Neural cell (in vitro differentiated cells): Measurements from ENCODE around the gene MLX. TPM values are rescaled to one million over a fixed set of nuclear protein-coding genes. Genes with fewer than 3 reads are reported as not detected.

ENCODE experiments used
- H2AFZ ChIP-seq: fragments of 200-600, 300-800 bp; sonication (generic), shearing (Covaris generic); 2 replicates; pipeline ENCODE4 v1.6.0; 2014; ENCODE audit warnings: low read depth, mild to moderate bottlenecking, antibody characterized with exemption, low read length, moderate library complexity
- H3F3A ChIP-seq: fragments of 200-600 bp; shearing (Covaris generic); 2 replicates; pipeline ENCODE4 v1.6.1; 2016; ENCODE audit warnings: mild to moderate bottlenecking, moderate library complexity, mixed read lengths, antibody characterized with exemption, low read length; ENCODE audit not compliant: insufficient read depth, poor library complexity, severe bottlenecking
- H3K27ac ChIP-seq: fragments of 200-600, 300-800 bp; sonication (generic), shearing (Covaris generic); 2 replicates; pipeline ENCODE4 v1.5.1; 2014; ENCODE audit warnings: mild to moderate bottlenecking, low read length, moderate library complexity
- H3K27me3 ChIP-seq: fragments of 300-800, 200-600 bp; sonication (generic), shearing (Covaris generic); 2 replicates; pipeline ENCODE4 v1.6.0; 2014; ENCODE audit warnings: mild to moderate bottlenecking, low read depth, low read length, moderate library complexity; ENCODE audit not compliant: insufficient read depth
- H3K36me3 ChIP-seq: fragments of 300-800, 200-600 bp; sonication (generic), shearing (Covaris generic); 2 replicates; pipeline ENCODE4 v1.5.1; 2014; ENCODE audit warnings: mild to moderate bottlenecking, antibody characterized with exemption, low read length, moderate library complexity; ENCODE audit not compliant: insufficient read depth
- H3K4me2 ChIP-seq: fragments of 300-800, 200-600 bp; sonication (generic), shearing (Covaris generic); 2 replicates; pipeline ENCODE4 v1.6.0; 2014; ENCODE audit warnings: mild to moderate bottlenecking, low read length
- H3K4me3 ChIP-seq: fragments of 300-800, 200-600 bp; sonication (generic), shearing (Covaris generic); 2 replicates; pipeline ENCODE4 v1.5.1; 2014; ENCODE audit warnings: mild to moderate bottlenecking, low read length, moderate library complexity
- H3K79me2 ChIP-seq: fragments of 200-600 bp; shearing (Covaris generic); replicated peaks from 2 replicates; pipeline ENCODE4 v1.6.0; 2014; ENCODE audit warnings: mild to moderate bottlenecking, low read length, moderate library complexity; ENCODE audit not compliant: insufficient read depth
- H3K9ac ChIP-seq: fragments of 300-800, 200-600 bp; sonication (generic), shearing (Covaris generic); 2 replicates; pipeline ENCODE4 v1.6.1; 2016; ENCODE audit warnings: mild to moderate bottlenecking, low read length, mixed read lengths
- H3K9me2 ChIP-seq: fragments of 200-600 bp; shearing (Covaris generic); 2 replicates; pipeline ENCODE4 v1.6.1; 2016; ENCODE audit warnings: mild to moderate bottlenecking, low read length, mixed read lengths; ENCODE audit not compliant: insufficient read depth
- H3K9me3 ChIP-seq: fragments of 200-600, 300-800 bp; sonication (generic), shearing (Covaris generic); 2 replicates; pipeline ENCODE4 v1.6.1; 2016; ENCODE audit warnings: mild to moderate bottlenecking, mixed run types, low read length, moderate library complexity, mixed read lengths
- H4K20me1 ChIP-seq: fragments of 200-600 bp; shearing (Covaris generic); 2 replicates; pipeline ENCODE4 v1.6.1; 2016; ENCODE audit warnings: mild to moderate bottlenecking, mixed run types; ENCODE audit not compliant: insufficient read depth
- CTCF ChIP-seq: fragments of 450-650 bp; IDR thresholded peaks from 2 replicates; pipeline ENCODE4 v1.5.1; 2014; ENCODE audit warnings: antibody characterized with exemption, mild to moderate bottlenecking, moderate library complexity; ENCODE audit not compliant: poor library complexity, severe bottlenecking
- EP300 ChIP-seq: fragments of 450-650 bp; conservative IDR thresholded peaks from 2 replicates; pipeline ENCODE4 v1.6.1; 2014; ENCODE audit warnings: antibody characterized with exemption, mild to moderate bottlenecking, moderate library complexity; ENCODE audit not compliant: poor library complexity, severe bottlenecking
- EZH2 ChIP-seq: fragments of 200-600, 300-800 bp; shearing (Covaris generic), sonication (generic); IDR thresholded peaks from 2 replicates; pipeline ENCODE4 v1.6.1; 2014; ENCODE audit warnings: antibody characterized with exemption, low read length, borderline replicate concordance, mild to moderate bottlenecking; ENCODE audit not compliant: insufficient read depth, poor library complexity, severe bottlenecking
- MXI1 ChIP-seq: fragments of 450-650 bp; conservative IDR thresholded peaks from 2 replicates; pipeline ENCODE4 v1.6.1; 2014; ENCODE audit warnings: antibody characterized with exemption, mild to moderate bottlenecking; ENCODE audit not compliant: poor library complexity, severe bottlenecking
- POLR2AphosphoS5 ChIP-seq: IDR thresholded peaks from 2 replicates; pipeline ENCODE4 v1.6.1; 2012
- RAD21 ChIP-seq: fragments of 450-650 bp; conservative IDR thresholded peaks from 2 replicates; pipeline ENCODE4 v1.6.1; 2014; ENCODE audit warnings: antibody characterized with exemption, mild to moderate bottlenecking, moderate library complexity
- REST ChIP-seq: IDR thresholded peaks from 2 replicates; pipeline ENCODE4 v1.6.1; 2012; ENCODE audit warnings: borderline replicate concordance
- SMC3 ChIP-seq: fragments of 450-650 bp; conservative IDR thresholded peaks from 2 replicates; pipeline ENCODE4 v1.6.1; 2014; ENCODE audit warnings: antibody characterized with exemption, mild to moderate bottlenecking, moderate library complexity; ENCODE audit not compliant: poor library complexity
- TAF1 ChIP-seq: IDR thresholded peaks from 2 replicates; pipeline ENCODE4 v1.6.1; 2012; ENCODE audit warnings: low read depth
- polyA plus RNA-seq: library from polyadenylated mRNA; depleted of rRNA; stranded (reverse); fragments of >200 nt; gene quantifications from 2 replicates; pipeline ENCODE4 v1.2.3, GENCODE V29; 2014

Gene MLX
- polyA plus RNA-seq, 1 donor from 2014 or later = 47.2 TPM

- Histone ChIP-seq H3K9ac (no peak overlapping the region), H2AFZ (no peak overlapping the region), H3K4me2 (no peak overlapping the region), H3K9me3 (no peaks in the 10 kb centered on the region), H4K20me1 (no peaks in the 10 kb centered on the region), H3K4me3 (no peak overlapping the region), H3K79me2 (peaks cover 26% of the 10 kb centered on the region), H3K27me3 (no peaks in the 10 kb centered on the region), H3K36me3 (no peaks in the 10 kb centered on the region), H3K27ac (no peak overlapping the region), H3F3A (no peaks in the 10 kb centered on the region), H3K9me2 (no peaks in the 10 kb centered on the region)
- no peak for TF ChIP-seq EZH2
- TF ChIP-seq CTCF = no peak
- no peak for TF ChIP-seq POLR2AphosphoS5
- no peak for TF ChIP-seq MXI1
- TF ChIP-seq EP300 = no peak
- TF ChIP-seq SMC3 = no peak
- no peak for TF ChIP-seq TAF1
- TF ChIP-seq RAD21 = no peak
- no peak for TF ChIP-seq REST
These were observed 32.0 kb downstream of the MLX start for GRCh38 chr17:42598905-42599304.

GRCh38 chr17:42603318-42603717 lies 36.4 kb downstream of the MLX start:
- Histone ChIP-seq H3K9me3 (no peaks in the 10 kb centered on the region), H3K4me3 (no peak overlapping the region), H3K9ac (no peak overlapping the region), H3K27ac (no peak overlapping the region), H3F3A (no peaks in the 10 kb centered on the region), H3K4me2 (no peak overlapping the region), H4K20me1 (no peaks in the 10 kb centered on the region), H3K27me3 (no peaks in the 10 kb centered on the region), H2AFZ (no peak overlapping the region), H3K9me2 (no peaks in the 10 kb centered on the region), H3K79me2 (peaks cover 62% of the 10 kb centered on the region), H3K36me3 (no peaks in the 10 kb centered on the region)
- TF ChIP-seq EZH2 (no peak), REST (no peak), TAF1 (no peak), CTCF (no peak), MXI1 (no peak), EP300 (no peak)
